HL-60 (cell line): ENCODE data around the gene PLCL2.

ENCODE experiments used
- DNase-seq, 2 experiments: peaks; one replicate each; pipeline ENCODE4 v3.0.0-alpha.2; 2010 to 2020; ENCODE audit warnings: low read depth in 1 of 2, low spot score in 1 of 2
- H3K27ac ChIP-seq: fragments of 250-450 bp; sonication (Bioruptor Pico); replicated peaks from 2 replicates; pipeline ENCODE4 v1.5.1; 2020; ENCODE audit warnings: mild to moderate bottlenecking, moderate library complexity
- H3K27me3 ChIP-seq: fragments of 250-450 bp; sonication (Bioruptor Pico); 2 replicates; pipeline ENCODE4 v1.5.1; 2021; ENCODE audit warnings: mild to moderate bottlenecking, moderate library complexity; ENCODE audit not compliant: insufficient read depth, poor library complexity, severe bottlenecking
- H3K4me3 ChIP-seq: replicated peaks from 2 replicates; pipeline ENCODE4 v1.5.1; 2011; ENCODE audit warnings: mild to moderate bottlenecking, control low read depth, low read length; ENCODE audit not compliant: insufficient read depth
- GABPA ChIP-seq: IDR thresholded peaks from 2 replicates; pipeline ENCODE4 v1.6.1; 2012; ENCODE audit warnings: low read depth
- POLR2AphosphoS5 ChIP-seq: IDR thresholded peaks from 2 replicates; pipeline ENCODE4 v1.6.1; 2012; ENCODE audit warnings: low read depth
- SPI1 ChIP-seq: IDR thresholded peaks from 2 replicates; pipeline ENCODE4 v1.6.1; 2012; ENCODE audit warnings: low read depth, mild to moderate bottlenecking, borderline replicate concordance
- TF ChIP-seq, protein P1 (sequence below): IDR thresholded peaks from 2 replicates; pipeline ENCODE4 v1.6.1; 2012; ENCODE audit warnings: low read depth; ENCODE audit not compliant: insufficient replicate concordance
- TF ChIP-seq, protein P2 (sequence below): IDR thresholded peaks from one replicate; pipeline ENCODE4 v1.5.1; 2011; ENCODE audit warnings: low read length, control low read depth, inconsistent platforms; ENCODE audit not compliant: insufficient read depth

PLCL2 gene

DNA sequence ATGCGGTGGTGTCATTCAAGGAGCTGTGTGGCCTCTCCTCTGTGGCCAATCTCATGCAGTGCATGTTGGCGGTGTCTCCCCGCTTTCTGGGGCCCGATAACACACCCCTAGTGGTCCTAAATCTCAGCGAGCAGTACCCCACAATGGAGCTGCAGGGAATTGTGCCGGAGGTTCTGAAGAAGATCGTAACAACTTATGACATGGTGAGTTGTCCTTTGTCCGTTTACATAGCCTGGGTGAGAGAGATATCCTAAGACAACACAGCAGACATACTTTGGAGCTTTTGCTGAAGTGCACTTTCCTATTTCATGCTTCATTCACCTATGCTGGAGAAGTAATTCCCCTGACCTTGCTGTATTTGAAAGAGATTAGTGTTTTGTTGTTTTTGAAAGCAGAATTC, 130.0 kb downstream of the PLCL2 start:
- Histone ChIP-seq H3K27ac (no peak overlapping the region), H3K27me3 (no peaks in the 10 kb centered on the region), H3K4me3 (no peak overlapping the region)
- TF ChIP-seq, protein P1, sequence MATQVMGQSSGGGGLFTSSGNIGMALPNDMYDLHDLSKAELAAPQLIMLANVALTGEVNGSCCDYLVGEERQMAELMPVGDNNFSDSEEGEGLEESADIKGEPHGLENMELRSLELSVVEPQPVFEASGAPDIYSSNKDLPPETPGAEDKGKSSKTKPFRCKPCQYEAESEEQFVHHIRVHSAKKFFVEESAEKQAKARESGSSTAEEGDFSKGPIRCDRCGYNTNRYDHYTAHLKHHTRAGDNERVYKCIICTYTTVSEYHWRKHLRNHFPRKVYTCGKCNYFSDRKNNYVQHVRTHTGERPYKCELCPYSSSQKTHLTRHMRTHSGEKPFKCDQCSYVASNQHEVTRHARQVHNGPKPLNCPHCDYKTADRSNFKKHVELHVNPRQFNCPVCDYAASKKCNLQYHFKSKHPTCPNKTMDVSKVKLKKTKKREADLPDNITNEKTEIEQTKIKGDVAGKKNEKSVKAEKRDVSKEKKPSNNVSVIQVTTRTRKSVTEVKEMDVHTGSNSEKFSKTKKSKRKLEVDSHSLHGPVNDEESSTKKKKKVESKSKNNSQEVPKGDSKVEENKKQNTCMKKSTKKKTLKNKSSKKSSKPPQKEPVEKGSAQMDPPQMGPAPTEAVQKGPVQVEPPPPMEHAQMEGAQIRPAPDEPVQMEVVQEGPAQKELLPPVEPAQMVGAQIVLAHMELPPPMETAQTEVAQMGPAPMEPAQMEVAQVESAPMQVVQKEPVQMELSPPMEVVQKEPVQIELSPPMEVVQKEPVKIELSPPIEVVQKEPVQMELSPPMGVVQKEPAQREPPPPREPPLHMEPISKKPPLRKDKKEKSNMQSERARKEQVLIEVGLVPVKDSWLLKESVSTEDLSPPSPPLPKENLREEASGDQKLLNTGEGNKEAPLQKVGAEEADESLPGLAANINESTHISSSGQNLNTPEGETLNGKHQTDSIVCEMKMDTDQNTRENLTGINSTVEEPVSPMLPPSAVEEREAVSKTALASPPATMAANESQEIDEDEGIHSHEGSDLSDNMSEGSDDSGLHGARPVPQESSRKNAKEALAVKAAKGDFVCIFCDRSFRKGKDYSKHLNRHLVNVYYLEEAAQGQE, result no peak
- TF ChIP-seq SPI1 (no peak), POLR2AphosphoS5 (no peak), GABPA (no peak)
- TF ChIP-seq, protein P2, sequence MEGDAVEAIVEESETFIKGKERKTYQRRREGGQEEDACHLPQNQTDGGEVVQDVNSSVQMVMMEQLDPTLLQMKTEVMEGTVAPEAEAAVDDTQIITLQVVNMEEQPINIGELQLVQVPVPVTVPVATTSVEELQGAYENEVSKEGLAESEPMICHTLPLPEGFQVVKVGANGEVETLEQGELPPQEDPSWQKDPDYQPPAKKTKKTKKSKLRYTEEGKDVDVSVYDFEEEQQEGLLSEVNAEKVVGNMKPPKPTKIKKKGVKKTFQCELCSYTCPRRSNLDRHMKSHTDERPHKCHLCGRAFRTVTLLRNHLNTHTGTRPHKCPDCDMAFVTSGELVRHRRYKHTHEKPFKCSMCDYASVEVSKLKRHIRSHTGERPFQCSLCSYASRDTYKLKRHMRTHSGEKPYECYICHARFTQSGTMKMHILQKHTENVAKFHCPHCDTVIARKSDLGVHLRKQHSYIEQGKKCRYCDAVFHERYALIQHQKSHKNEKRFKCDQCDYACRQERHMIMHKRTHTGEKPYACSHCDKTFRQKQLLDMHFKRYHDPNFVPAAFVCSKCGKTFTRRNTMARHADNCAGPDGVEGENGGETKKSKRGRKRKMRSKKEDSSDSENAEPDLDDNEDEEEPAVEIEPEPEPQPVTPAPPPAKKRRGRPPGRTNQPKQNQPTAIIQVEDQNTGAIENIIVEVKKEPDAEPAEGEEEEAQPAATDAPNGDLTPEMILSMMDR, result no peak
- no peak for DNase-seq

DNA sequence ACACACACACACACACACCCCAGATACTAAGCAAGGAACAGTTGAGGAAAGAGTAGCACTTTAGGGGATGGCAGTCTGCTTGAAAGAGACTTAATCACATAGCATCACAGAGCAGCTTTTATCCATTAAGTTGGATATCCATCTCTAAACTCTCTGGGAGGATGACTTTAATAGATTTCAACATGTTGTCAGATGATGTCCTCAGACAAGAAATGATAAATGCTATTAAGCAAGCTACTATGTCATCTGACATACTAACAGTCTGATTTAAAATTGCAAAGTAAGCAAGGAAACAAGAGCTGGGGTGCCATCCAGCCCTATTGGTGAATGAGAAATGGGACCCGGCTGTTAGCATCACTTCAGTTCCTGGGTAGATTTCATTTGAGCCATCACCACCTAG, 136.9 kb downstream of the PLCL2 start:
- TF ChIP-seq POLR2AphosphoS5 (no peak), GABPA (no peak), SPI1 (no peak)
- TF ChIP-seq, protein P2, result no peak
- TF ChIP-seq, protein P1, result no peak
- H3K27ac ChIP-seq, result no peak overlapping the region
- no peaks in the 10 kb centered on the region for H3K27me3 ChIP-seq
- no peak for DNase-seq
- no peak overlapping the region for H3K4me3 ChIP-seq

DNA sequence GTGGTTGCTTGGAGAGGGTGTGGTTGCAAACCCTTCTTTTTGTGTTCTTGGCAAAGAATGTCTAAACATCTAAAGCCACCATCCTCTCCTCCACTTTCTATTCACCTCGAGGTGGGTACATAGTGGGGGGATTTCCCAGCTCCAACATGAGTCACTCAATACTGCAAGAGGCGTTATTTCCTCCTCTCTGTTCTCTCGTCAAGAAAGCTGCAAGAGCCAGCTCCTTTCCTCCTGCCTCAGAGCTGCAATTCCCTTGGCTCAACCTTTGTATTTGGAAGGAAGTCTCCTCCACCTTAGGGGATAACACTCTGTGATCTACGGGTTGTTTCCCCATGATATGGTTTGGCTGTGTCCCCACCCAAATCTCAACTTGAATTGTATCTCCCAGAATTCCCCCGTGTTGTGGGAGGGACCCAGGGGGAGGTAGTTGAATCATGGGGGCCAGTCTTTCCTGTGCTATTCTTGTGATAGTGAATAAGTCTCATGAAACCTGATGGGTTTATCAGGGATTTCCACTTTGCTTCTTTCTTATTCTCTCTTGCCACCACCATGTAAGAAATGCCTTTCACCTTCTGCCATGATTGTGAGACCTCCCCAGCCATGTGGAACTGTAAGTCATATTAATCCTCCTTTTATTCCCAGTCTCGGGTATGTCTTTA, 138.4 kb downstream of the PLCL2 start:
- no peaks in the 10 kb centered on the region for H3K27me3 ChIP-seq

More for the DNA sequence above, 138.4 kb downstream of the PLCL2 start:
- H3K27ac ChIP-seq, result no peak overlapping the region
- H3K4me3 ChIP-seq, result no peak overlapping the region
- TF ChIP-seq, protein P2, result no peak
- TF ChIP-seq, protein P1, result no peak
- TF ChIP-seq SPI1 (no peak), GABPA (no peak), POLR2AphosphoS5 (no peak)
- DNase-seq, result no peak
